ENCODE data around the gene KRIT1.

- TF ChIP-seq POLR2A (IDR thresholded peaks at IDR 0.05; ENCODE audit: low read depth, low read length) (no peak), POLR2AphosphoS5 (IDR thresholded peaks at IDR 0.05; ENCODE audit: low read depth, low read length) (no peak), TAF1 (IDR thresholded peaks at IDR 0.05; ENCODE audit: low read depth, low read length) (no peak), POU2F2 (IDR thresholded peaks at IDR 0.05; ENCODE audit: low read depth, low read length) (no peak)
These were observed 66.5 kb downstream of the KRIT1 start, which contains the start of gene LRRD1 for GRCh38 chr7:92178928-92179924.
